GM12892 (cell line): ENCODE results near the gene ERCC1.

ENCODE experiments used
- POLR2A ChIP-seq: IDR thresholded peaks from 2 replicates; pipeline ENCODE4 v1.6.1; 2011; ENCODE audit warnings: low read depth, low read length, control low read depth
- POLR2AphosphoS5 ChIP-seq: IDR thresholded peaks from 2 replicates; pipeline ENCODE4 v1.6.1; 2011; ENCODE audit warnings: low read depth, low read length, control low read depth
- TAF1 ChIP-seq: IDR thresholded peaks from 2 replicates; pipeline ENCODE4 v1.6.1; 2011; ENCODE audit warnings: low read depth, mild to moderate bottlenecking, control low read depth, low read length, borderline replicate concordance

DNA sequence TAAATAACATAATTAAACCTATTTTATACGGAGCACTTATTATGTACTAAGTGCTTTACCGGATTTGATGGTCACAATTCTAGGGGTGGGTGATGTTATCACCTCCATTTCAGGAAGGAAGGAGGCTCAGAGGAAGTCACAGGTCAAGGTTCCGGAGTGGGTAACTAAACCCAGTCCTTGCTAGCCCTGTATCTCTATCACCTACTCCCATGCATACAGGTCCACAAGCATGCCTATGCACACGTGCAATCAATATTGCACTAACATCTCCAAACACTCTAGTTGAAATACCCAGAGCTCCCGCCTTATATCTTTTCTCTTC, 26.3 kb upstream of the ERCC1 start:
- no peak for TF ChIP-seq POLR2AphosphoS5
- no peak for TF ChIP-seq POLR2A
- no peak for TF ChIP-seq TAF1
